HCEC 1CT (cell line): ENCODE data around the gene MOV10L1.
"Not testable (repeated sequence)": the region's sequence is repeated elsewhere in the genome, so short reads cannot be mapped to it uniquely, and the experiment has no call there.

Experiments used
- DNase-seq: peaks from one replicate; pipeline ENCODE4 v3.0.0-alpha.2; 2017

Gene MOV10L1

DNA sequence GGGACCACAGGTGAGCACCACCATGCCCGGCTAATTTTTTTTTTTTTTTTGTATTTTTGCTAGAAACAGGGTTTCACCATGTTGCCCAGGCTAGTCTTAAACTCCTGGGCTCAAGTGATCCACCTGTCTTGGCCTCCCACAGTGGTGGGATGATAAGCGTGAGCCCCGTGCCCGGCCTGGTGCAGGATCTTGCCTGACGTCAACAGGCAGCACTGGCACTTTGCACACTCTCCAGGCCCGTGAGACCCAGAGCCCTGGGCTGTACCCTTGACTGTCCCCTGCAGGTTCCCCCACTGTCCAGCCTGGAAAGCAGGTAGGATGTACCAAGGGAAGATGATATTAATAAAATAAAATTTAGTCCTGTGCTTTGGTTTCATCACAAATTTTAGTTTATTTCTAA is 51.7 kb downstream of the MOV10L1 start:
- DNase-seq, result no peak

DNA sequence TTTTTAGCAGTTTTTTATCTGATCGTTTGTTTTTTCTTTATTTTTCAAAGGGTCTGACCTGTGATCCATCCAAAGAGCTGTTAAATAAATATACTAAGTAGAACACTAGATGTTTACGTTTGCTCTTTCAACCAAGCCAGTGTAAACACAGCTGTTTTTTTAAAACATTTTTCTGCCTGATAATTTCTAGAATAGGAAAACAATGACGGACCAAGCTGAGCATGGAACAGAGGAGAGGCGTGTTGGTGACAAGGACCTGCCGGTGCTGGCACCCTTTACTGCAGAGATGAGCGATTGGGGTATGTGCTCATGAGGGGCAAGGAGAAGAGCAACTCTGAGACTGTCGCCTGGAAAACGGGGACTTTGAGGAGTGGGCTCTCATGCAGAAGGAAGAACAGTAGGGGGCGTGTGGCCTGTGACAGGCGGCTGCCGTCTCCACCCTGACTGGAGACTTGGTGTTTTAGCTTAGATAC is 52.1 kb downstream of the MOV10L1 start:
- no peak for DNase-seq

- DNase-seq, result no peak
These were observed 53.3 kb downstream of the MOV10L1 start for GRCh38 chr22:50143096-50143495.

GRCh38 chr22:50144005-50144614 is 54.3 kb downstream of the MOV10L1 start:
- no peak for DNase-seq

DNA sequence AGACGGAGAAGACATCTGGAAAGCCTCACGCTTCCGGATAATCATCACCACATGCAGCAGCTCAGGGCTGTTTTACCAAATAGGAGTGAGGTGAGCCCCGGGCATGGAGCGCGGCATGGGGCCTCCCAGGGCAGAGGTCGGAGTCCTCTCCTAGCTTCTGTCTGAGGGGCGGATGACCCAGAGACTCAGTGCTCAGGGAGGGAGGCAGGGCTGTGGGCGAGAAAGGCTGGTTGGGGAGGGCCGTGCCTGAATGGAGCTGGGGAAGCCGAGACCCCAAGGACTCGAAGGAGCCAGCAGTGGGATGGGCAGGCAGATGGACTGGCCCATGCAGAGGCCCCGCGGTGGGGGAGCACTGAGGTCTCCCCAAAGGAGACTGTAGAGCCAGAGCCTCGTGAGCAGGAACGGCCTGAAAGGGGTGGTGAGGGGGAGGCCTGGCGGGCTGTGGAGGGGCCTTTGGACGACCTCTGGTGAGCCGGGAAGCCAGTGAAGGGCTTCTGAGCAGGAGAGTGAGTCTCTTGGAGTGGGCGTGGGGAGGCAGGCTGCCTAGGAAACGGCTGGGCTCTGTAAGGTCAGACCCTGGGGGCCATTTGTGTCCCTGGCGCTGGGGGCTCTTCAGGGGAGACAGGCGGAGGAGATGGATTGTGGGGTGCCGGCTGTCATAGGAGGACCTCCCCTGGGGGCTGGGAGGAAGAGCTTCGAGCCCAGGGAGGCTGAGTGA is 56.1 kb downstream of the MOV10L1 start:
- no peak for DNase-seq

GRCh38 chr22:50146439-50147238 is 56.8 kb downstream of the MOV10L1 start:
- peak; percentile 77 for DNase-seq

GRCh38 chr22:50147258-50148165 is 57.7 kb downstream of the MOV10L1 start:
- DNase-seq, result not testable (repeated sequence)

DNA sequence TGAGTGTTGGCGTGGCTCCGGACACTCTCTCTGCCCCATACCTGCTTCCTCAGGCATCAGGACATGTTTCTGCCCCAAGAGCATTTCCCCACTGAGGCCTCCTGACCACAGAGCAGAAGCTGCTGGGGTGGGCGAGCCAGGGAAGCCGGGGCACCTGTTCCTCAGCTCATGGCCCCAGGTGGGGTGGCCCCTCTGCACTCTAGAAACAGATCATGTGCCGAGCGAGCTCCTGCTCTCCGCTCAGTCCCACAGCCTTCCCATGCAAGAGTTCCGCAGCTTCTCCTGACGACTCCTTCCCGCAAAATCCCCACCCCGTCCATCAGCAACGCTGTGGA is 58.3 kb downstream of the MOV10L1 start:
- DNase-seq, result no peak

- peak; percentile 16 for DNase-seq
These were observed 59.4 kb downstream of the MOV10L1 start for GRCh38 chr22:50148991-50149721.

- DNase-seq, result no peak
These were observed 60.6 kb downstream of the MOV10L1 start for GRCh38 chr22:50150161-50151129.

DNA sequence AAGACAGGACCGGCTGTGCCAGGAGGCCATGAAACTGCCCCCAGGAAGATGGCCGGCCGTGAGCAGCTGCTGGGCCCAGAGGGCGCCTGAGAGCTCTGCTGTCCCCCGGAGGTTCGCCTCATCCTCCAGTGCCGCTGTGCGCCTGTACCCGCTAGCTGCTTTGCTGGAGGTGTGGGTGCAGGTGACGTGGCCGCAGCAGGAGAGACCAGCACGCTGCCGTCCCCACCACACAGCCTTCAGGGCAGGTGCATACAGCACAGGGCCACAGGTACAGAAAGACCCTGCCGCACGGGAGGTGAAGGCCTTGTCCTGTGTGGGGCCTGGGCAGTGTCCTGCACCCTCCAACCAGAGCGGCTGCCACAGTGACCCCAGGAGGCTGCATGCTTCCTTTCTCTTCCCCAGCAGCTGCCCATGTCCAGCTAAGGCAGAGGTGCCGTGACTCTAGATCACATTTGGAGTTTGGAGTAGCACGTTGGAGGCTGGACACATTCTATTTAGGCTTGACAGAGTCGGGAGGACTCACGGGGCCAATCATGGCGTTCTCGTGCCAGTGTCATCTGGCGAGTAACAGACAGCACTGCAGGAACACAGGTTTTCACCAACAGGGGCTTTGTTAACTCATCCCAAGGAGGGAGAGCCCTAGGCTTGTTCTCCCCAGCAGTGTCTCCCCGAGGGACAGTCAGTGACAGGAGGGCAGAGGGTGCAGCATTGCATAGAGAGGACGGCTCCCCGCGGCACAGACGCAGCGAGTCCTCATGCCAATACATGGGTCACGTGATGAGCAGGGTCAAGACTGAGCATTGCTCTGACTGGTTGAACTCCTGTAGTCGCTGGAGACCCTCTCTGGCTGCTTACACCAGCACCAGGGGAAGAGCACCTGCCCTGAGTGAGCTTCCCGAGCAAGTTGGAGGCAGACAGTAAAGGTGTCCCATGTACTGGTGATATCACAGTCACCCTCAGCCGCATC is 62.0 kb downstream of the MOV10L1 start:
- no peak for DNase-seq

DNA sequence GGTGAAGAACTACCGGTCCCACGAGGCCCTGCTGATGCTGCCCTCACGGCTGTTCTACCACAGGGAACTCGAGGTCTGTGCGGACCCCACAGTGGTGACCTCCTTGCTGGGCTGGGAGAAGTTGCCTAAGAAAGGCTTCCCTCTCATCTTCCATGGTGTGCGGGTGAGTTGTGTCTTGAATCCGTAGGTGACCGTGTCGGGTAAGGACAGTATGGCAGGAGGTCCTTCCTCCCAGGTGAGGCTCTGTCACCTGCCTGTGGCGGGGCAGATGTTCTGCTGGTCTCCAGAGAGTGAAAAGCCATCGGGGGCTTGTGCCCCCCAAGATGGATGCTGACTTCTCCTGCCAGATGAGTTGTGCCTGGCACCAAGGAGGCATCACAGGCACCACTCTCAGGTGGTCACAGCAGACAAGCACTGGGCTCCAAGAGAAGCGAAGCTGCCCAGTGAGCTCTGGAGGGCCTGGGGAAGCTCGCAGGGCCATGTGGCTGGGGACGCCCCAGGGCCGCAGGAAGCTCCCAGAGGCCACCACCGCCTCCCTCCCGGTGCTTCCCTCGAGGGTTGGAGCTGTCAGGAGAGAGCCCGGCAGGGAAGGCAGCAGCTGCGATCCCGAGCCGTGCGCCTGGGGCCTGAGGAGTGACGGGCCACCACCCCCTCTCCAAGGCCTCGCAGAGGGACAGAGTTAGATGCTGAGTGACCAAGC is 63.4 kb downstream of the MOV10L1 start:
- DNase-seq, result no peak

GRCh38 chr22:50153756-50154140 is 63.9 kb downstream of the MOV10L1 start:
- DNase-seq, result no peak

GRCh38 chr22:50157709-50158375 is 68.0 kb downstream of the MOV10L1 start:
- no peak for DNase-seq

DNA sequence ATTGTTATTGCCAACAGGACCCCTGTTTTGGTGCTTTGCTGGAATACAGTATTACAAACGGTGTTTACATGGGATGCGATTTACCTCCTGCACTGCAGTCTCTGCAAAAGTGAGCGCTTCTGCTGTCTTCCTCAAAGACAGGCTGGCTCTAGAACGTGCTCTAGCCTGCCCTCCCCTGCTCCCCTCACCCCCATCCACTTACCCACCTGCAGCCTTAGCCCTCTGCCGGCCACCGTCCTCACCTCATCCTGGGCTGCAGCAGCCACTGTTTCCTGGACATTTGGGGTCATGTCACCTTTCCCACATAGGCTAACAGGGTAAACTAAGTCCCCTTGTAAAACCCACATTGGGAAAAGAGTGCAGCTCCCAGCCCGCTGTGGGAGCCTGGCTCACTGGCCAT is 71.1 kb downstream of the MOV10L1 start:
- DNase-seq, result no peak

DNA sequence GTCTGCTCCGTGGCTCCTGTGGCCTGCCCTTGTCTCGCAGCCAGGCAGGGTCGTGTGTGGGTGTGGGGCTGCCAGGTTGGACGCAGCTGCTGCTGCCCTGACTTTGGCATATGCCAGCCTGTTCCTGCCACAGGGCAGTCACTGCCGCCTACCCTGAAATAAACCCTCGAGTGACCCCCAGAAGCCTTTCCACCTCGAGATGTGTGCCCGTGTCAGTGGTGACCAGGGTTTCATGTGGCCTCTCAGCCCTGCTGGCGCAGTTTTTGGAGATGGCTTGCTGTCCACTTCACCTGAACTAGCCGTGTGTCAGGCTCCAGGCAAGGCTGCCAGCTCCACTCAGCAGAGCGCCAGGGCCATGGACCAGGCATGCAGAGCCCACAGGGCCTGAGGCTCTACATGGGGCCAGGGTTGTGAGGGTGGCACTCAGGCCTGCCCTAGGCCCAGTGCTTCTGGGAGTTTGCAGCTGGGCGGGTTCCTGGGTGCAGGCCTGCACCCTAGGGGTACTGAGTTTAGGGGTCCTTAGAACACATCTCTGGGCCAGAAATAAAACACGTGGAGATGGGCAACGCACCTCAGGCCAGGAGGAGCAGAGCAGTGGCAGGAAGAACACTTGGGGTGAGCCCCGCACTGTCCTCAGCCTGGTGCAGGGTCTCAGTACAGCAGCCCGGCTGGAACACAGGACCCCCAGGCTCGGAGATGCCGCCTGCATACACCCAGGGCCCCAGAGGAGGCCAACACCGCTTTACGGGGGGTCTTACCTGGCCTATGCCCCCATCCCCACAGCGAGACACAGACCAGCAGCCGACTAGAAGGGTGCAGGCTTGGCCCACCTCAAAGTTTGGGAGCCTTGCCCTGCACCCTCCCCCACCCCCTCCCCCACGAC is 71.9 kb downstream of the MOV10L1 start:
- DNase-seq, result no peak

- DNase-seq, result no peak
These were observed 72.7 kb downstream of the MOV10L1 start for GRCh38 chr22:50162391-50162956.
